ENCODE results near the gene ZCCHC10.
"Not testable (repeated sequence)": the region's sequence is repeated elsewhere in the genome, so short reads cannot be mapped to it uniquely, and the experiment has no call there.

ZCCHC10 gene

GRCh38 chr5:132972436-132972828, 53.9 kb downstream of the ZCCHC10 start:
- not testable (repeated sequence) for DNase-seq

DNA sequence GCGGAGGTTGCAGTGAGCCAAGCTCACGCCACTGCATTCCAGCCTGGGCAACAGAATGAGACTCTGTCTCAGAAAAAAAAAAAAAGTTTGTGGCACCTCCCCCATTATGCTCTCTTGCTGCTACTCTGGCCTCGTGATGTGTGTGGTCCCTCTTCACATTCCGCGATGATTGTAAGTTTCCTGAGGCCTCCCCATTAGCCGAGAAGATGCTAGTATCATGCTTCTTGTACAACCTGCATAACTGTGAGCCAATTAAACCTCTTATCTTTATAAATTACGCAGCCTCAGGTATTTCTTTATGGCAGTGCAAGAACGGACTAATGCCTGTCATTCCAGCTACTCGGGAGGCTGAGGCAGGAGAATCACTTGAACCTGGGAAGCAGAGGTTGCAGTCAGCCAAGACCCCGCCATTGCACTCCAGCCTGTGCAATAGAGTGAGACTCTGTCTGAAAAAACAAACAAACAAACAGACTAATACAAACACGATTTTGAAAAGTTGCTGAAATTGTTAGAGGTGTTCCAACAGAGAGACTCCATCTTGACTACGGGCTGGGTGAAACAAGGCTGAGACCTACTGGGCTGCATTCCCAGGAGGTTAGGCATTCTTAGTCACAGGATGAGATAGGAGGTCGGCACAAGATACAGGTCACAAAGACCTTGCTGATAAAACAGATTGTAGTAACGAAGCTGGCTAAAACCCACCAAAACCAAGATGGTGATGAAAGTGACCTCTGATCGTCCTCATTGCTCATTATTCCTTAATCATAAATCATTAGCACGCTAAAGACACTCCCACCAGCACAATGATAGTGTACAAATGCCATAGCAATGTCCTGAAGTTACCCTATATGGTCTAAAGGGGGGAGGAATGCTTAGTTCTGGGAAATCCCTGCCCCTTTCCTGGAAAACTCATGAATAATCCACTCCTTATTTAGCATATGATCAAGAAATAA, 54.6 kb downstream of the ZCCHC10 start:
- DNase-seq = no peak

- DNase-seq = no peak
Observed at GRCh38 chr5:132965120-132965519, 61.2 kb downstream of the ZCCHC10 start.

GRCh38 chr5:132963171-132964104, 62.9 kb downstream of the ZCCHC10 start, which contains the start of gene AFF4:
TSS of gene AFF4 (minus strand) at chr5:132963634. CDS start at chr5:132937189, 26,445 bp downstream.
- peak; percentile 91 for DNase-seq

- peak; percentile 21 for DNase-seq
Observed at GRCh38 chr5:132962429-132963021, 63.8 kb downstream of the ZCCHC10 start.

GRCh38 chr5:132961887-132962286, 64.5 kb downstream of the ZCCHC10 start:
- DNase-seq = no peak

GRCh38 chr5:132961123-132961815, 65.1 kb downstream of the ZCCHC10 start:
- DNase-seq = not testable (repeated sequence)

- not testable (repeated sequence) for DNase-seq
Observed at GRCh38 chr5:132956166-132956799, 70.1 kb downstream of the ZCCHC10 start.

DNA sequence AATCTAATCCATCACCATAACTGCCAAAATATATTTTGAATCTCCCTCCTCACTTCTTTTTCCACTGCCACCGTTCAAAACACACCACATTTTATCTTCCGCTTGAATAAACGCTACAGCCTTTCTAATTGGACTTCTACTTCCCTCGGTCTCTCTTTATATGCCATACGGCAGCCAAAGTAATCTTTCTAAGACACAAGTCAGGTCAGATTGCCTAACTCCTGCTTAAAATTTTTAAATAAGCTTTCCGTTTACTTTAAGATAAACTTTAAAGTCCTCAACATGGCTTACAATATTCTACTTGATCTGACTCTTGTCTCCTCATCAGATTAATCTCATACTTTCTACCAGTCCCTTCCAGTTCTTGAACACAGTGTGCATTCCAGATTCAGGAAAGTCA, 72.6 kb downstream of the ZCCHC10 start:
- no peak for DNase-seq

DNA sequence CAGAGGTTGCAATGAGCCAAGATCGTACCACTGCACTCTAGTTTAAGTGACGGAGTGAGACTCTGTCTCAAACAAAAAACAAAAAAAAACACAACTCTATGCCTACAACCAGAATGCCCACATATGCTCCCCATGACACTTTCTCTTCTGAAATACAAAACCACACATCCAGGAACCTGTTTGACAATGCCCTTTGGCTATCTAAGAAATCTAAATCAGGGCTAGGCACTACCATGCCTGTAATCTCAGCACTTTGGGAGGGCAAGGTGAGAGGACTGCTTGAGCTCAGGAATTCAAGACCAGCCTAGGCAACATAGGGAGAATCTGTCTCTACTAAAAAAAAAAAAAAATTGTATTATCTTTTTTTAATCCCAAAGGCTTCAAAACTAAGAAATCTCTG, 73.5 kb downstream of the ZCCHC10 start:
- DNase-seq = no peak

GRCh38 chr5:132951897-132952296, 74.5 kb downstream of the ZCCHC10 start:
- no peak for DNase-seq

- DNase-seq = no peak
Observed at GRCh38 chr5:132949136-132949535, 77.2 kb downstream of the ZCCHC10 start.

- no peak for DNase-seq
Observed at GRCh38 chr5:132947671-132948070, 78.7 kb downstream of the ZCCHC10 start.

All from activated CD4-positive, alpha-beta T cell treated with anti-CD3 and anti-CD28 coated beads for 48 hours (primary cell).